Osteoblast (primary cell): ENCODE measurements around the gene TMC2. TPM values are rescaled to one million over a fixed set of nuclear protein-coding genes. Genes with fewer than 3 reads are reported as not detected.

Experiments
- DNase-seq: peaks from one replicate; pipeline ENCODE4 v3.0.0; 2011; ENCODE audit warnings: low spot score, mixed read lengths; ENCODE audit not compliant: insufficient read length; ENCODE audit errors: missing footprints
- H2AFZ ChIP-seq: 2 replicates; pipeline ENCODE4 v1.6.0; 2011; ENCODE audit warnings: mild to moderate bottlenecking, low read length
- H3K27ac ChIP-seq: 2 replicates; pipeline ENCODE4 v1.5.1; 2011; ENCODE audit warnings: mild to moderate bottlenecking, low read depth, low read length, moderate library complexity
- H3K27me3 ChIP-seq: 2 replicates; pipeline ENCODE4 v1.6.0; 2012; ENCODE audit warnings: mild to moderate bottlenecking, control low read depth, inconsistent platforms, low read length, moderate library complexity; ENCODE audit not compliant: insufficient read depth
- H3K36me3 ChIP-seq: 2 replicates; pipeline ENCODE4 v1.5.1; 2011; ENCODE audit warnings: mild to moderate bottlenecking, low read length, control low read depth, moderate library complexity; ENCODE audit not compliant: insufficient read depth
- H3K4me1 ChIP-seq: 2 replicates; pipeline ENCODE4 v1.5.1; 2011; ENCODE audit warnings: mild to moderate bottlenecking, low read length, control low read depth, moderate library complexity; ENCODE audit not compliant: insufficient read depth
- H3K4me2 ChIP-seq: 2 replicates; pipeline ENCODE4 v1.6.0; 2011; ENCODE audit warnings: mild to moderate bottlenecking, low read length; ENCODE audit not compliant: insufficient read depth
- H3K4me3 ChIP-seq: fragments of 200-600 bp; sonication (generic); 3 replicates; pipeline ENCODE4 v1.5.1; 2012; ENCODE audit warnings: mild to moderate bottlenecking, low read length, inconsistent platforms; ENCODE audit not compliant: insufficient read depth
- H3K79me2 ChIP-seq: 2 replicates; pipeline ENCODE4 v1.6.0; 2012; ENCODE audit warnings: mild to moderate bottlenecking, low read length, control low read depth, inconsistent platforms; ENCODE audit not compliant: insufficient read depth
- H3K9me3 ChIP-seq: 2 replicates; pipeline ENCODE4 v1.5.1; 2011; ENCODE audit warnings: low read depth, low read length, control low read depth
- H4K20me1 ChIP-seq: 2 replicates; pipeline ENCODE4 v1.6.0; 2012; ENCODE audit warnings: mild to moderate bottlenecking, low read length, control low read depth; ENCODE audit not compliant: insufficient read depth
- CTCF ChIP-seq: IDR thresholded peaks from 2 replicates; pipeline ENCODE4 v1.5.1; 2011; ENCODE audit warnings: mild to moderate bottlenecking, low read depth, low read length, moderate library complexity; ENCODE audit errors: extremely low read depth
- total RNA-seq: library from RNA; depleted of rRNA; stranded (reverse); fragments of >200 nt; gene quantifications from 2 replicates; pipeline ENCODE4 v1.2.3, GENCODE V29; 2012

Gene TMC2
- total RNA-seq, 1 donor = not detected

GRCh38 chr20:2528671-2529271 lies 7.6 kb upstream of the TMC2 start:
- no peak overlapping the region for H3K27ac ChIP-seq
- no peak overlapping the region for H3K4me3 ChIP-seq
- H4K20me1 ChIP-seq = no peaks in the 10 kb centered on the region
- DNase-seq = no peak
- TF ChIP-seq CTCF = no peak
- no peaks in the 10 kb centered on the region for H3K36me3 ChIP-seq
- H3K4me2 ChIP-seq = no peak overlapping the region
- H3K79me2 ChIP-seq = no peaks in the 10 kb centered on the region
- no peak overlapping the region for H2AFZ ChIP-seq
- H3K27me3 ChIP-seq = peaks cover 18% of the 10 kb centered on the region
- H3K4me1 ChIP-seq = peaks cover 3% of the 10 kb centered on the region
- H3K9me3 ChIP-seq = no peaks in the 10 kb centered on the region

- no peak overlapping the region for H3K4me3 ChIP-seq
- H3K27me3 ChIP-seq = peaks cover 35% of the 10 kb centered on the region
- no peak for TF ChIP-seq CTCF
Observed at GRCh38 chr20:2533118-2533517, 3.3 kb upstream of the TMC2 start.

GRCh38 chr20:2535711-2536559 lies 438 bp upstream of the TMC2 start:
- H3K36me3 ChIP-seq = no peaks in the 10 kb centered on the region
- H3K4me3 ChIP-seq = no peak overlapping the region
- no peak overlapping the region for H2AFZ ChIP-seq
- DNase-seq = no peak
- no peaks in the 10 kb centered on the region for H3K9me3 ChIP-seq
- peaks cover 38% of the 10 kb centered on the region for H3K27me3 ChIP-seq
- H3K4me1 ChIP-seq = no peaks in the 10 kb centered on the region
- no peak overlapping the region for H3K27ac ChIP-seq
- no peaks in the 10 kb centered on the region for H3K79me2 ChIP-seq
- no peak for TF ChIP-seq CTCF
- no peaks in the 10 kb centered on the region for H4K20me1 ChIP-seq
- no peak overlapping the region for H3K4me2 ChIP-seq

More at GRCh38 chr20:2533118-2533517, 3.3 kb upstream of the TMC2 start:
- no peaks in the 10 kb centered on the region for H3K36me3 ChIP-seq
- no peak overlapping the region for H3K27ac ChIP-seq
- H3K79me2 ChIP-seq = no peaks in the 10 kb centered on the region
- no peak overlapping the region for H3K4me2 ChIP-seq
- no peak overlapping the region for H2AFZ ChIP-seq
- H3K4me1 ChIP-seq = no peaks in the 10 kb centered on the region
- peak; percentile 25 for DNase-seq
- H3K9me3 ChIP-seq = no peaks in the 10 kb centered on the region
- H4K20me1 ChIP-seq = no peaks in the 10 kb centered on the region

- H3K27me3 ChIP-seq = peaks cover 39% of the 10 kb centered on the region
- H3K4me1 ChIP-seq = no peaks in the 10 kb centered on the region
- no peak for TF ChIP-seq CTCF
- H3K27ac ChIP-seq = no peak overlapping the region
- no peak overlapping the region for H3K4me2 ChIP-seq
- no peak overlapping the region for H2AFZ ChIP-seq
- H4K20me1 ChIP-seq = no peaks in the 10 kb centered on the region
- no peak overlapping the region for H3K4me3 ChIP-seq
- H3K79me2 ChIP-seq = no peaks in the 10 kb centered on the region
- H3K36me3 ChIP-seq = no peaks in the 10 kb centered on the region
- no peaks in the 10 kb centered on the region for H3K9me3 ChIP-seq
- no peak for DNase-seq
Observed at GRCh38 chr20:2537101-2537500, 728 bp downstream of the TMC2 start.
